Testis (tissue), 3 donors: ENCODE measurements around the gene CLPTM1L. TPM values are rescaled to one million over a fixed set of nuclear protein-coding genes. Genes with fewer than 3 reads are reported as not detected.

Experiments used
- DNase-seq: peaks from one replicate; pipeline ENCODE4 v3.0.0-alpha.2; 2019
- H3K27ac ChIP-seq, 2 donors: fragments of 200-600 bp; sonication (generic); one replicate each; pipeline ENCODE4 v1.5.1; 2019
- H3K27me3 ChIP-seq: fragments of 200-600 bp; sonication (generic); one replicate; pipeline ENCODE4 v1.5.1; 2019
- H3K36me3 ChIP-seq: fragments of 200-600 bp; sonication (generic); one replicate; pipeline ENCODE4 v1.5.1; 2017; ENCODE audit warnings: low read depth; ENCODE audit errors: missing control alignments
- H3K4me1 ChIP-seq: fragments of 200-600 bp; sonication (generic); one replicate; pipeline ENCODE4 v1.5.1; 2019
- H3K4me3 ChIP-seq, 2 donors: fragments of 200-600 bp; sonication (generic); one replicate each; pipeline ENCODE4 v1.5.1; 2017 to 2019
- H3K9me3 ChIP-seq: fragments of 200-600 bp; sonication (generic); one replicate; pipeline ENCODE4 v1.5.1; 2017
- POLR2A ChIP-seq: fragments of 450-650 bp; IDR thresholded peaks from one replicate; pipeline ENCODE4 v1.6.1; 2017; ENCODE audit warnings: antibody characterized with exemption, mild to moderate bottlenecking, moderate library complexity
- WGBS, 2 donors: methylation state at CpG; one replicate each; pipeline ENCODE4 v1.1.5; 2018; 5-methylcytosine and 5-hydroxymethylcytosine counted together
- intact Hi-C: fragments of 100-400 bp; cut with DNase I; formaldehyde crosslinking; loops from one replicate; pipeline ENCODE4 v1.15.1; 2023; ENCODE audit warnings: low total_unique reads
- polyA plus RNA-seq: library from polyadenylated mRNA; stranded (reverse); fragments of 350-450 nt; fragmentation: Illumina TruSeq; extraction: RNeasy Lipid Tissue Mini Kit (QIAGEN cat#74804); gene quantifications from one replicate; pipeline ENCODE4 v1.2.3, GENCODE V29; 2014; ENCODE audit warnings: low read depth, low replicate concordance; ENCODE audit not compliant: insufficient read depth
- total RNA-seq, 2 donors: library from RNA; depleted of rRNA; stranded (reverse); fragments of >200 nt; gene quantifications; one replicate each; pipeline ENCODE4 v1.2.3, GENCODE V29; 2016
- TF ChIP-seq, protein P1 (sequence below), 3 experiments: fragments of 450-650 bp in 2 of 3; fragments of 200-600 bp in 1 of 3; sonication (generic) in 1 of 3; IDR thresholded peaks; one replicate each; pipeline ENCODE4 v1.5.1; 2016 to 2019; ENCODE audit warnings: antibody characterized with exemption in 3 of 3, mild to moderate bottlenecking in 2 of 3, moderate library complexity in 1 of 3

Gene CLPTM1L
- total and polyA plus RNA-seq, 3 donors from 2014 or later: 148 to 170 (median 150) TPM

DNA sequence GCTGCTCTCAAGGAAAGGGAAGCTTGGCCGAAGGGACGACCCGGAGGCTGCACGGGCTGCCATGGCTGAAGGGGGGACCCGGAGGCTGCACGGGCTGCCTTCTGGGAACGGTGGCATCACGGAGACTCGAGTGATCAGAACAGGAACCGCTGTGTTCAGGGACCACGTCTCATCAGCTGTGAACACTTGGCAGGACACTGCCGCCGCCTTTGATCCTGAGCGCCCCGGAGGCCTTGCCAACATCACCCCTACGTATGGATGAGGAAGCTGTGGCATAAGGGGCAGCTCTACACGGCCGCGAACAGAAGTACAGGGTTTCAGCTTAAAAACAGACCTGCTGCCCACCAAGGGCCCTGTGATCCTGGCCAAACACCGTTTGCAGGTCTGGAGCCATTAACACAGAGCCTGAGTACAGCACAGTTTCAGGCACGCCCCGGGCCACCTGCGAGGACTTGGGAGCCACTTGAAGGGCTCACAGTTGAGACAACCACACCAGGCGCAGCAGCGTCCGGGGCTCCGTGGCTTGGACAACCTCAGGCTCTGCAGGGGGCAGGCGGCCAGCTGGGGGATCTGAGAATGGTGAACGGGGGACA, 26.1 kb downstream of the CLPTM1L start:
- Histone ChIP-seq H3K4me1 (no peaks in the 10 kb centered on the region), H3K27me3 (no peaks in the 10 kb centered on the region), H3K9me3 (no peaks in the 10 kb centered on the region), H3K27ac (no peak overlapping the region), H3K4me3 (no peak overlapping the region), H3K36me3 (no peaks in the 10 kb centered on the region)
- DNase-seq: no peak
- 94 to 96% methylated on average over 15 to 29 of the region's 29 CpGs for WGBS, 2 donors
- TF ChIP-seq, protein P1, sequence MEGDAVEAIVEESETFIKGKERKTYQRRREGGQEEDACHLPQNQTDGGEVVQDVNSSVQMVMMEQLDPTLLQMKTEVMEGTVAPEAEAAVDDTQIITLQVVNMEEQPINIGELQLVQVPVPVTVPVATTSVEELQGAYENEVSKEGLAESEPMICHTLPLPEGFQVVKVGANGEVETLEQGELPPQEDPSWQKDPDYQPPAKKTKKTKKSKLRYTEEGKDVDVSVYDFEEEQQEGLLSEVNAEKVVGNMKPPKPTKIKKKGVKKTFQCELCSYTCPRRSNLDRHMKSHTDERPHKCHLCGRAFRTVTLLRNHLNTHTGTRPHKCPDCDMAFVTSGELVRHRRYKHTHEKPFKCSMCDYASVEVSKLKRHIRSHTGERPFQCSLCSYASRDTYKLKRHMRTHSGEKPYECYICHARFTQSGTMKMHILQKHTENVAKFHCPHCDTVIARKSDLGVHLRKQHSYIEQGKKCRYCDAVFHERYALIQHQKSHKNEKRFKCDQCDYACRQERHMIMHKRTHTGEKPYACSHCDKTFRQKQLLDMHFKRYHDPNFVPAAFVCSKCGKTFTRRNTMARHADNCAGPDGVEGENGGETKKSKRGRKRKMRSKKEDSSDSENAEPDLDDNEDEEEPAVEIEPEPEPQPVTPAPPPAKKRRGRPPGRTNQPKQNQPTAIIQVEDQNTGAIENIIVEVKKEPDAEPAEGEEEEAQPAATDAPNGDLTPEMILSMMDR (IDR thresholded peaks at IDR 0.05): no peak
- TF ChIP-seq POLR2A: no peak
- intact Hi-C loops: no loop called here

DNA sequence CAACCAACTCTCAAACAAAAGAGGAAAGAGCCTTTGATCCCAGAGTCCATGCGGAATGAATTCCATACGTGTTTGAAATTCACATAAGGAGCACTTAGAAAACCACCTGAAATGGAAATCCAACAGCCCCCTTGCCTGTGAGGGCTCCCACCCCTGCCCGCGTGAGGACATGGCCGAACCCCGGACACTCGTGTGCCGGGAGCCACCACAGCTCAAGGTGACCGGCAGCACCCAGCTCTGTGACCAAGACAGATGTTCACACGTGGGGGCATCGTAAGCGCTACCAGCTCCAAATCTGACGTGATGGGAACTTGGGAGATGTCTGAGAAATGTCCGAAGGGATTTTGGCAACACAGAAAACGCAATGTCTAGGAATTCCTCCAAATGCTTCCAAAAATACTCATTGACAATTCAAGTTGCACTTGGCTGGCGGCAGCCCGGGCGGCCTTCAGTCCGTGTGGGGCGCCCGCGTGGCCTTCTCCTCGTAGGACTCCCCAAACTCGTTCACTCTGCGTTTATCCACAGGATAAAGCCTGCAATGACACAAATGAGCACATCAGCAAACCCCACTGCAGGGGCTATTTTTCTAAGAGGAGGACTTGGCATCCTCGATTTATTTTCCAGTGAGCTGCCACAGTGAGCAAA, 26.9 kb downstream of the CLPTM1L start:
- no peaks in the 10 kb centered on the region for H3K9me3 ChIP-seq
- no peaks in the 10 kb centered on the region for H3K27me3 ChIP-seq
- no peak overlapping the region for H3K27ac ChIP-seq
- no peak overlapping the region for H3K4me3 ChIP-seq
- H3K4me1 ChIP-seq: no peaks in the 10 kb centered on the region
- DNase-seq: peak; percentile 9
- TF ChIP-seq, protein P1 (IDR thresholded peaks at IDR 0.05): no peak
- no peak for TF ChIP-seq POLR2A
- H3K36me3 ChIP-seq: no peaks in the 10 kb centered on the region
- WGBS, 2 donors: 92% methylated on average over 26 of the region's 26 CpGs
- intact Hi-C loops: no loop called here

DNA sequence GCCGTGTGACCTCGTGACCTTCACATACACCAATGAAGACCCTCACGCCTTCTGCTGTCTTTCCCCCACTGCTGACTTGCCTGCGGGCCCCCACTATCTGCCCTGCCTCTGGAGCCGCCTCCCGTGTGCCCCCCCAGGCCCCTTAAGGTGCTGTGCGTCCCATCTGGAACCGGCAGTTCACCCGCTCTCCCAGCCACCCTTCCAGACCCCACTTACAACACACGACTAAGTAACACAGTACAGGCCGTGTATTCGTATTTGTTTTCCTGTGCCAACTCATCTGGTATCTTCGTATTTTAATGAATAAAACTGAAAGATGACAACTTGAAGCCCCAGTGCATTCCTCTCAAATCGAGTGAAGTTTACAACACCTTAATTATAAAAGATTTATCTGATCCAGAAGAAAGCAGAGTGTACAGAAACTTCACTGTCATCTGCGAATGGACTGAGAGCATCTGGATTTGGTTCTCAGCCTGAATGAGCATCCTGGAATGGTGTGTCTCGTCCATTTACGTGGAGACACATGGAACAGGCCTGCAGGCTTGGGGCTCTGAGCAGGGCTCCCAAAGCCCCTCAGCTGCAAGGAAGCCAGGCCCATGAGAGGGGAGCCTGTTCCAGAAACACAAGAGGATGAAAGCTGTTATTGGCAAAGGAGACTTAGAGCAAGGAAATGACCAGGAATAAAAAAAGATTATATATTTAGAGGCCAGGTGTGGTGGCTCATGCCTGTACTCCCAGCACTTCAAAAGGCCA, 28.1 kb downstream of the CLPTM1L start:
- no peaks in the 10 kb centered on the region for H3K27me3 ChIP-seq
- no peak for TF ChIP-seq POLR2A
- TF ChIP-seq, protein P1 (IDR thresholded peaks at IDR 0.05): no peak
- no peak overlapping the region for H3K4me3 ChIP-seq
- H3K27ac ChIP-seq: no peak overlapping the region
- intact Hi-C loops: no loop called here
- peak; percentile 8 for DNase-seq
- H3K4me1 ChIP-seq: no peaks in the 10 kb centered on the region
- H3K9me3 ChIP-seq: no peaks in the 10 kb centered on the region
- 71% methylated on average over 14 to 17 of the region's 17 CpGs for WGBS, 2 donors
- H3K36me3 ChIP-seq: no peaks in the 10 kb centered on the region

GRCh38 chr5:1315709-1316587, 29.0 kb downstream of the CLPTM1L start:
- H3K36me3 ChIP-seq: no peaks in the 10 kb centered on the region
- intact Hi-C loops: no loop called here
- no peaks in the 10 kb centered on the region for H3K9me3 ChIP-seq
- no peak overlapping the region for H3K27ac ChIP-seq
- TF ChIP-seq POLR2A: no peak
- TF ChIP-seq, protein P1 (IDR thresholded peaks at IDR 0.05): no peak
- peak; percentile 11 for DNase-seq
- no peak overlapping the region for H3K4me3 ChIP-seq
- no peaks in the 10 kb centered on the region for H3K27me3 ChIP-seq
- H3K4me1 ChIP-seq: no peaks in the 10 kb centered on the region
- 43 to 47% methylated on average over 24 to 33 of the region's 33 CpGs for WGBS, 2 donors
